ENCODE results near the gene TMEM170B. TPM values are rescaled to one million over a fixed set of nuclear protein-coding genes. Genes with fewer than 3 reads are reported as not detected.
A peak's percentile ranks its signal among the peaks of the same experiment; 100 is the strongest.

Gene TMEM170B
- total RNA-seq = 1 to 10 TPM; 1.4 to 1.6 TPM

- Mint-ChIP-seq H3K27ac (peak within 1 kb of the TSS; percentile 60), H3K36me3 (no peaks in the 10 kb centered on the region), H3K27me3 (peaks cover 43% of the 10 kb centered on the region), H3K4me3 (peak within 1 kb of the TSS; percentile 90), H3K4me1 (peaks cover 9% of the 10 kb centered on the region), H3K9me3 (no peaks in the 10 kb centered on the region)
- peak; percentile 97 for ATAC-seq (ENCODE audit: low read depth)
- POLR2A ChIA-PET = no interaction called here
- DNase-seq = peak; percentile 97
Measured at GRCh38 chr6:11537229-11538051, at the start of gene TMEM170B. Gene TMEM170B, plus strand, starts transcription at chr6:11537749. Its CDS starts 529 bp downstream, at chr6:11538278.

- Mint-ChIP-seq H3K9me3 (no peaks in the 10 kb centered on the region), H3K27me3 (peaks cover 6% of the 10 kb centered on the region), H3K4me1 (peaks cover 2% of the 10 kb centered on the region), H3K4me3 (no peak overlapping the region), H3K36me3 (no peaks in the 10 kb centered on the region), H3K27ac (no peak overlapping the region)
- no peak for ATAC-seq (ENCODE audit: low read depth)
- DNase-seq = no peak
- POLR2A ChIA-PET = no interaction called here
Measured at GRCh38 chr6:11490996-11491395, 46.6 kb upstream of the TMEM170B start.

- POLR2A ChIA-PET = interaction anchor here (0.5 kb wide), 1 partner anchor 91 kb away, joined by 3 read pairs; no protein-coding TSS in a partner anchor
- H3K27me3 Mint-ChIP-seq = peaks cover 6% of the 10 kb centered on the region
- no peak for ATAC-seq (ENCODE audit: low read depth)
- peaks cover 2% of the 10 kb centered on the region for H3K4me1 Mint-ChIP-seq
- H3K27ac Mint-ChIP-seq = no peak overlapping the region
- H3K36me3 Mint-ChIP-seq = no peaks in the 10 kb centered on the region
- DNase-seq = no peak
- no peaks in the 10 kb centered on the region for H3K9me3 Mint-ChIP-seq
- H3K4me3 Mint-ChIP-seq = no peak overlapping the region
Measured at GRCh38 chr6:11491596-11492463, 45.7 kb upstream of the TMEM170B start.

GRCh38 chr6:11492464-11493290, 44.9 kb upstream of the TMEM170B start:
- no peak overlapping the region for H3K4me3 Mint-ChIP-seq
- peaks cover 6% of the 10 kb centered on the region for H3K27me3 Mint-ChIP-seq
- H3K36me3 Mint-ChIP-seq = no peaks in the 10 kb centered on the region
- H3K27ac Mint-ChIP-seq = no peak overlapping the region
- H3K9me3 Mint-ChIP-seq = no peaks in the 10 kb centered on the region
- POLR2A ChIA-PET = interaction anchor here (0.5 kb wide), 1 partner anchor 92 kb away, joined by 3 read pairs; no protein-coding TSS in a partner anchor
- no peak for DNase-seq
- H3K4me1 Mint-ChIP-seq = peaks cover 2% of the 10 kb centered on the region
- ATAC-seq (ENCODE audit: low read depth) = no peak

- H3K4me1 Mint-ChIP-seq = peaks cover 2% of the 10 kb centered on the region
Measured at GRCh38 chr6:11493974-11494373, 43.6 kb upstream of the TMEM170B start.

GRCh38 chr6:11494786-11495564, 42.6 kb upstream of the TMEM170B start:
- Mint-ChIP-seq H3K4me3 (no peak overlapping the region), H3K4me1 (peaks cover 2% of the 10 kb centered on the region), H3K27me3 (peaks cover under 1% of the 10 kb centered on the region), H3K9me3 (no peaks in the 10 kb centered on the region), H3K27ac (peak overlapping the region; percentile 15), H3K36me3 (no peaks in the 10 kb centered on the region)
- ATAC-seq (ENCODE audit: low read depth) (no peak), DNase-seq (no peak)
- POLR2A ChIA-PET = interaction anchor here (0.6 to 1.5 kb wide), 3 partner anchors 262 to 383 kb away, joined by 3 read pairs; partner anchors contain the start of gene NEDD9

More at GRCh38 chr6:11493974-11494373, 43.6 kb upstream of the TMEM170B start:
- Mint-ChIP-seq H3K36me3 (no peaks in the 10 kb centered on the region), H3K27me3 (peaks cover 6% of the 10 kb centered on the region), H3K27ac (no peak overlapping the region), H3K9me3 (no peaks in the 10 kb centered on the region), H3K4me3 (no peak overlapping the region)
- POLR2A ChIA-PET = no interaction called here
- no peak for DNase-seq
- ATAC-seq (ENCODE audit: low read depth) = no peak

GRCh38 chr6:11495565-11496145, 41.9 kb upstream of the TMEM170B start:
- no peak for ATAC-seq (ENCODE audit: low read depth)
- POLR2A ChIA-PET = interaction anchor here (0.6 to 1.5 kb wide), 3 partner anchors 263 to 383 kb away, joined by 3 read pairs; partner anchors contain the start of gene NEDD9
- H3K4me3 Mint-ChIP-seq = no peak overlapping the region

GRCh38 chr6:11496152-11497060, 41.1 kb upstream of the TMEM170B start:
- Mint-ChIP-seq H3K4me1 (peaks cover 2% of the 10 kb centered on the region), H3K27me3 (no peaks in the 10 kb centered on the region), H3K27ac (no peak overlapping the region), H3K4me3 (no peak overlapping the region), H3K36me3 (no peaks in the 10 kb centered on the region), H3K9me3 (no peaks in the 10 kb centered on the region)
- POLR2A ChIA-PET = interaction anchor here (1.5 kb wide), 1 partner anchor 263 kb away, joined by 3 read pairs; the partner anchor contains the start of gene NEDD9
- DNase-seq (no peak), ATAC-seq (ENCODE audit: low read depth) (peak; percentile 84)

More at GRCh38 chr6:11495565-11496145, 41.9 kb upstream of the TMEM170B start:
- no peak for DNase-seq
- no peak overlapping the region for H3K27ac Mint-ChIP-seq
- no peaks in the 10 kb centered on the region for H3K27me3 Mint-ChIP-seq
- peaks cover 2% of the 10 kb centered on the region for H3K4me1 Mint-ChIP-seq
- no peaks in the 10 kb centered on the region for H3K9me3 Mint-ChIP-seq
- H3K36me3 Mint-ChIP-seq = no peaks in the 10 kb centered on the region

GRCh38 chr6:11497107-11497506, 40.4 kb upstream of the TMEM170B start:
- Mint-ChIP-seq H3K27me3 (peaks cover 2% of the 10 kb centered on the region), H3K4me3 (no peak overlapping the region), H3K9me3 (no peaks in the 10 kb centered on the region), H3K4me1 (peaks cover 2% of the 10 kb centered on the region), H3K36me3 (no peaks in the 10 kb centered on the region), H3K27ac (no peak overlapping the region)
- POLR2A ChIA-PET = no interaction called here
- ATAC-seq (ENCODE audit: low read depth) (no peak), DNase-seq (no peak)

GRCh38 chr6:11497881-11498280, 39.7 kb upstream of the TMEM170B start:
- POLR2A ChIA-PET = interaction anchor here (0.6 kb wide), 1 partner anchor 305 kb away, joined by 3 read pairs; no protein-coding TSS in a partner anchor
- H3K36me3 Mint-ChIP-seq = no peaks in the 10 kb centered on the region
- peaks cover 2% of the 10 kb centered on the region for H3K4me1 Mint-ChIP-seq
- no peak overlapping the region for H3K4me3 Mint-ChIP-seq
- no peak overlapping the region for H3K27ac Mint-ChIP-seq
- no peak for ATAC-seq (ENCODE audit: low read depth)
- no peak for DNase-seq
- no peaks in the 10 kb centered on the region for H3K9me3 Mint-ChIP-seq
- peaks cover 4% of the 10 kb centered on the region for H3K27me3 Mint-ChIP-seq

GRCh38 chr6:11500008-11500407, 37.5 kb upstream of the TMEM170B start:
- Mint-ChIP-seq H3K27me3 (peaks cover 11% of the 10 kb centered on the region), H3K36me3 (no peaks in the 10 kb centered on the region), H3K27ac (peak overlapping the region; percentile 15), H3K4me3 (no peak overlapping the region), H3K9me3 (no peaks in the 10 kb centered on the region), H3K4me1 (peaks cover 2% of the 10 kb centered on the region)
- DNase-seq (no peak), ATAC-seq (ENCODE audit: low read depth) (no peak)
- POLR2A ChIA-PET = no interaction called here
